GM23248 (cell line): ENCODE data around the gene CDK14. TPM values are rescaled to one million over a fixed set of nuclear protein-coding genes. Genes with fewer than 3 reads are reported as not detected.
"Not testable (repeated sequence)": the region's sequence is repeated elsewhere in the genome, so short reads cannot be mapped to it uniquely, and the experiment has no call there.

ENCODE experiments used
- DNase-seq: peaks from one replicate; pipeline ENCODE4 v3.0.0-alpha.2; 2015
- H2AFZ ChIP-seq: fragments of 200-600 bp; sonication (generic); 2 replicates; pipeline ENCODE4 v1.6.1; 2016; ENCODE audit warnings: antibody characterized with exemption
- H3F3A ChIP-seq: fragments of 200-600 bp; sonication (generic); 2 replicates; pipeline ENCODE4 v1.6.1; 2016; ENCODE audit warnings: mild to moderate bottlenecking, antibody characterized with exemption, mixed run types; ENCODE audit not compliant: insufficient read depth
- H3K27ac ChIP-seq: fragments of 200-600 bp; sonication (generic); 2 replicates; pipeline ENCODE4 v1.5.1; 2016; ENCODE audit warnings: mild to moderate bottlenecking
- H3K27me3 ChIP-seq: fragments of 200-600 bp; sonication (generic); replicated peaks from 2 replicates; pipeline ENCODE4 v1.6.1; 2016; ENCODE audit warnings: mild to moderate bottlenecking; ENCODE audit not compliant: insufficient read depth
- H3K36me3 ChIP-seq: fragments of 200-600 bp; sonication (generic); 2 replicates; pipeline ENCODE4 v1.6.1; 2016; ENCODE audit warnings: low read depth, mild to moderate bottlenecking
- H3K4me1 ChIP-seq: fragments of 200-600 bp; sonication (generic); 2 replicates; pipeline ENCODE4 v1.6.1; 2016; ENCODE audit warnings: mild to moderate bottlenecking; ENCODE audit not compliant: insufficient read depth
- H3K4me2 ChIP-seq: fragments of 200-600 bp; sonication (generic); one replicate; pipeline ENCODE4 v1.6.1; 2016; ENCODE audit warnings: mild to moderate bottlenecking; ENCODE audit not compliant: unreplicated experiment
- H3K4me3 ChIP-seq: fragments of 200-600 bp; sonication (generic); 2 replicates; pipeline ENCODE4 v1.5.1; 2016; ENCODE audit warnings: mild to moderate bottlenecking
- H3K79me2 ChIP-seq: fragments of 200-600 bp; sonication (generic); 2 replicates; pipeline ENCODE4 v1.6.1; 2016; ENCODE audit warnings: mild to moderate bottlenecking; ENCODE audit not compliant: insufficient read depth
- H3K9ac ChIP-seq: fragments of 200-600 bp; sonication (generic); 2 replicates; pipeline ENCODE4 v1.6.1; 2016; ENCODE audit warnings: mild to moderate bottlenecking
- H3K9me2 ChIP-seq: fragments of 200-600 bp; sonication (generic); 2 replicates; pipeline ENCODE4 v1.6.1; 2016; ENCODE audit warnings: mixed run types, mild to moderate bottlenecking, moderate library complexity; ENCODE audit not compliant: insufficient read depth
- H3K9me3 ChIP-seq: fragments of 200-600 bp; sonication (generic); one replicate; pipeline ENCODE4 v1.6.1; 2017; ENCODE audit warnings: low read depth
- H4K20me1 ChIP-seq: fragments of 200-600 bp; sonication (generic); 2 replicates; pipeline ENCODE4 v1.6.0; 2016; ENCODE audit not compliant: insufficient read depth
- EZH2 ChIP-seq: fragments of 200-600 bp; sonication (generic); IDR thresholded peaks from 2 replicates; pipeline ENCODE4 v1.6.1; 2018; ENCODE audit warnings: antibody characterized with exemption, mild to moderate bottlenecking; ENCODE audit not compliant: insufficient read depth, poor library complexity, severe bottlenecking
- EZH2phosphoT487 ChIP-seq: fragments of 200-600 bp; sonication (generic); IDR thresholded peaks from 2 replicates; pipeline ENCODE4 v1.6.1; 2018; ENCODE audit warnings: antibody characterized with exemption, moderate library complexity, mild to moderate bottlenecking, low read depth; ENCODE audit not compliant: insufficient read depth
- WGBS, 2 experiments: methylation state at CpG; one replicate each; pipeline ENCODE4 v1.1.6; 2015 to 2017; ENCODE audit warnings: low lambda C conversion rate in 2 of 2, low coverage in 1 of 2; ENCODE audit errors: missing lambda C conversion rate in 2 of 2; 5-methylcytosine and 5-hydroxymethylcytosine counted together
- in situ Hi-C: fragments of 300-500 bp; cut with MboI; formaldehyde crosslinking; loops from 2 replicates; pipeline ENCODE4 v1.15.0; 2020
- polyA plus RNA-seq: library from polyadenylated mRNA; unstranded; fragments of >200 nt; fragmentation: Nextera tagmentation; extraction: Ambion mirVana; gene quantifications from 2 replicates; pipeline ENCODE4 v1.2.1, GENCODE V29; 2016
- total RNA-seq: library from RNA; depleted of rRNA; stranded (reverse); fragments of >200 nt; shearing (Covaris generic); gene quantifications from 2 replicates; pipeline ENCODE4 v1.2.3, GENCODE V29; 2014

CDK14 gene
- total and polyA plus RNA-seq, 2 experiments from 2014 or later = 19.9 to 21.2 TPM

DNA sequence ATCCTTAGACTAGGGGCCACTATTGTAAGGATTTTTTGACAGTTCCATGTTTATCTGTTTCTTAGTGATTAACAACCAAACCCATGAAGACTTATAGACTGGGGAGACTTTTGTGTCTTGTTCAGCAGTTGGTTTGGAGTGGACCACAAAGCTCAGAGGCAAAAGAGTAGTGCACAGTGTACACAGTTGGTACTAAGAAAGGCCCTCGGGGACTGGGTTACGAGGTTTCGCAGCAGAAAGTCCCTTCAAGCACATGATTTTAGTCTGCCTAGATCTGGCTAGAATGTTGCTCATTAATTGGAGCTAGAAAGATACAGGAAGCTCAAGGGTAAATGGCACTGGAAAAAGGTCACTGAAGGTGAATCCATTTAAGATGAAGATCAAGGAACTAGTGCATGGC lies 35.4 kb downstream of the CDK14 start:
- Histone ChIP-seq H3K4me3 (no peak overlapping the region), H2AFZ (no peak overlapping the region), H3F3A (no peaks in the 10 kb centered on the region), H3K36me3 (no peaks in the 10 kb centered on the region), H3K4me2 (no peak overlapping the region), H3K79me2 (peaks cover 75% of the 10 kb centered on the region), H3K27me3 (no peaks in the 10 kb centered on the region), H3K9me3 (no peaks in the 10 kb centered on the region), H3K27ac (no peak overlapping the region), H3K9ac (no peak overlapping the region), H3K4me1 (peaks cover 6% of the 10 kb centered on the region), H4K20me1 (no peaks in the 10 kb centered on the region), H3K9me2 (no peaks in the 10 kb centered on the region)
- DNase-seq = no peak
- 98 to 99% methylated on average over 3 of the region's 3 CpGs for WGBS, 2 experiments
- TF ChIP-seq EZH2 = no peak
- no peak for TF ChIP-seq EZH2phosphoT487
- in situ Hi-C loops = no loop called here

DNA sequence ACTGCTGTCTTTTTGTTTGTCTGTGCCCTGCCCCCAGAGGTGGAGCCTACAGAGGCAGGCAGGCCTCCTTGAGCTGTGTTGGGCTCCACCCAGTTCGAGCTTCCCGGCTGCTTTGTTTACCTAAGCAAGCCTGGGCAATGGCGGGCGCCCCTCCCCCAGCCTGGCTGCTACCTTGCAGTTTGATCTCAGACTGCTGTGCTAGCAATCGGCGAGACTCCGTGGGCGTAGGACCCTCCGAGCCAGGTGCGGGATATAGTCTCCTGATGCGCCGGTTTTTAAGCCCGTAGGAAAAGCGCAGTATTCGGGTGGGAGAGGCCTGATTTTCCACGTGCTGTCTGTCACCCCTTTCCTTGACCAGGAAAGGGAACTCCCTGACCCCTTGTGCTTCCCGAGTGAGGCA lies 43.6 kb downstream of the CDK14 start:
- H3K4me3 ChIP-seq, H3K9me2 ChIP-seq, H3K4me2 ChIP-seq, H3K36me3 ChIP-seq, H3K9ac ChIP-seq, H2AFZ ChIP-seq, DNase-seq, H3F3A ChIP-seq, H3K27me3 ChIP-seq, H3K27ac ChIP-seq, H3K9me3 ChIP-seq, H4K20me1 ChIP-seq, in situ Hi-C loops, H3K4me1 ChIP-seq: not testable (repeated sequence)
- peaks cover 58% of the 10 kb centered on the region for H3K79me2 ChIP-seq
- WGBS, 2 experiments = 85 to 94% methylated on average over 16 to 17 of the region's 17 CpGs

DNA sequence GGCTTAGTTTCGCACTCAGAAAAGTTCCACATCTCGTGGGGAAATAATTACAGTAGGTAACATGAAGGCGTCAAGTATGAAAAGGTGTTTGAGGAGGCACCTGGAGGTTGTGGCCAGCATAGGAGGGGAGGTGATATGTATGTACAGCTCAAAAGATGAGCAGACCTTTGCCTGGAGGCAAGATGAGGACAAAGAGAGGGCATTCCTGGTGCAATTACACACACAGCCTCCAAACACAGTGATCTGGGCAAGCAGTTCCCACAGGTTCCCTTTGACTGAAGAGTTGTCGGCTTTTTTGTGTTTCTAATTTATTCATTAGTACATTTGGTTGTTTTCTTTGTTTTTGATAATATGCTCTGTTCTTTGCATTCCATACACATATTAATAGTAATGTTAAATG lies 46.9 kb downstream of the CDK14 start:
- no peak for DNase-seq
- H3F3A ChIP-seq = no peaks in the 10 kb centered on the region
- no peaks in the 10 kb centered on the region for H3K4me1 ChIP-seq
- no peaks in the 10 kb centered on the region for H3K27me3 ChIP-seq
- no peak overlapping the region for H3K4me3 ChIP-seq
- no peak overlapping the region for H3K4me2 ChIP-seq
- peaks cover 5% of the 10 kb centered on the region; the same call in 1 of the 2 replicates for H3K36me3 ChIP-seq
- in situ Hi-C loops = no loop called here
- no peaks in the 10 kb centered on the region for H4K20me1 ChIP-seq
- no peaks in the 10 kb centered on the region for H3K9me3 ChIP-seq
- TF ChIP-seq EZH2 (no peak), EZH2phosphoT487 (no peak)
- H3K9ac ChIP-seq = no peak overlapping the region
- WGBS, 2 experiments = 88 to 90% methylated on average over 4 of the region's 4 CpGs
- H3K9me2 ChIP-seq = no peaks in the 10 kb centered on the region
- H2AFZ ChIP-seq = no peak overlapping the region
- no peak overlapping the region for H3K27ac ChIP-seq
- peaks cover 90% of the 10 kb centered on the region for H3K79me2 ChIP-seq

DNA sequence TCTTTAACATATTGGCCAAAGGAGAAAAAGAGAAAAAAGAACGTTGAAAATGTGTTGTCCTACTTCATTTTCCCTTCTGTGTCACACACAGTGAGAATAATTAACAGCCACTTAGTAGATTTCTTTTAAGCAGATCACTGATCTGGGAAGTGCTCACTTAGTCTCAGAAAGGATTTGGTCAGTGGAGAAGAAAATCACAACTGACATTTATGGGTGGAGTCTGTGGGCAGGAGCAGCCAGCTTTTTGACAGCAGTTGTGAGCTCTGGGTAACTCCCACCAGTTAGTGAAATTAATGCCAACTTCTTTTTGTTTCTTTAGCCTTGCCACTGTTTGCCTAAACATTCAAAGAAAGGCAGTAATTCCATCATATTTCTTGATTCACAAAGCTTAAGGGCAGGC lies 49.7 kb downstream of the CDK14 start:
- no peaks in the 10 kb centered on the region for H3K9me2 ChIP-seq
- in situ Hi-C loops = no loop called here
- no peaks in the 10 kb centered on the region for H4K20me1 ChIP-seq
- no peak overlapping the region for H3K4me2 ChIP-seq
- H3K9me3 ChIP-seq = no peaks in the 10 kb centered on the region
- H3F3A ChIP-seq = no peaks in the 10 kb centered on the region
- H3K79me2 ChIP-seq = peaks cover 99% of the 10 kb centered on the region
- DNase-seq = no peak
- 0 to 7% methylated on average over 1 of the region's 1 CpG for WGBS, 2 experiments
- no peak overlapping the region for H3K9ac ChIP-seq
- peaks cover 5% of the 10 kb centered on the region; the same call in 1 of the 2 replicates for H3K36me3 ChIP-seq
- no peak overlapping the region for H3K27ac ChIP-seq
- no peaks in the 10 kb centered on the region for H3K27me3 ChIP-seq
- H3K4me1 ChIP-seq = no peaks in the 10 kb centered on the region
- TF ChIP-seq EZH2 (no peak), EZH2phosphoT487 (no peak)
- H3K4me3 ChIP-seq = no peak overlapping the region
- H2AFZ ChIP-seq = no peak overlapping the region

DNA sequence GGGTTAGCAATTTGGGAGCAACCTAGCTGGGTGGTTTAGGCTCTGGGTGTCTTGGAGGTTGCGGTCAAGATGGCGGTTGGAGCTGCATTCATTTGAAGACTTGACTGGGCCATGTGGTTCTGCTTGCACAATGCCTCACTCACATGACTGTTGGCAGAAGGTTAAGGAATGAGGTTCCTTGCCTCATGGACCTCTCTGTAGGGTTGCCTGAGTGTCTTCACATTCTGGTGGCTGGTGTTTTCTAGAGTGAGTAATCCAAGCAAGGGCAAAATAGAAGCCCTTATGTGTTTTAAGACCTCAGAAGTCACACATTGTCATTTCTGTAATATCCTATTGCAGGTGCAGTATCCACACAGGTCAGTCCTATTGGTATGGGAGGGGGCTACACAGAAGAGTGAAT lies 52.0 kb downstream of the CDK14 start:
- H3K79me2 ChIP-seq = peaks cover 97% of the 10 kb centered on the region
- WGBS, 2 experiments = 96 to 100% methylated on average over 2 of the region's 2 CpGs

More for the DNA sequence above, 52.0 kb downstream of the CDK14 start:
- Histone ChIP-seq H3K9ac (no peak overlapping the region), H4K20me1 (no peaks in the 10 kb centered on the region), H3K27me3 (no peaks in the 10 kb centered on the region), H3K4me3 (no peak overlapping the region), H3K4me1 (no peaks in the 10 kb centered on the region), H3K36me3 (peaks cover 5% of the 10 kb centered on the region; the same call in 1 of the 2 replicates), H2AFZ (no peak overlapping the region), H3K4me2 (no peak overlapping the region), H3F3A (no peaks in the 10 kb centered on the region), H3K9me2 (no peaks in the 10 kb centered on the region), H3K9me3 (no peaks in the 10 kb centered on the region), H3K27ac (no peak overlapping the region)
- in situ Hi-C loops = no loop called here
- no peak for TF ChIP-seq EZH2phosphoT487
- TF ChIP-seq EZH2 = no peak
- DNase-seq = no peak
